Lower leg skin (tissue), 3 donors: Measurements from ENCODE around the gene BACE1-AS.

Source experiments
- CTCF ChIP-seq, 3 donors: fragments of 450-650 bp; IDR thresholded peaks; one replicate each; pipeline ENCODE4 v1.5.1; 2016; ENCODE audit warnings: antibody characterized with exemption in 3 of 3, mild to moderate bottlenecking in 3 of 3, moderate library complexity in 2 of 3
- POLR2A ChIP-seq, 2 donors: fragments of 450-650 bp; IDR thresholded peaks; one replicate each; pipeline ENCODE4 v1.6.1; 2016 to 2017; ENCODE audit warnings: antibody characterized with exemption in 2 of 2, mild to moderate bottlenecking in 1 of 2, moderate library complexity in 1 of 2

GRCh38 chr11:117279711-117280376 lies 11.3 kb upstream of the BACE1-AS start:
- TF ChIP-seq POLR2A (IDR thresholded peaks at IDR 0.05), result no peak
- TF ChIP-seq CTCF (IDR thresholded peaks at IDR 0.05), result no peak
